ENCODE data around the gene ABCC6. TPM values are rescaled to one million over a fixed set of nuclear protein-coding genes. Genes with fewer than 3 reads are reported as not detected.

Gene ABCC6
- total RNA-seq, 1 experiment from 2014 or later = 0.52 TPM

GRCh38 chr16:16141784-16142396 lies 81.4 kb downstream of the ABCC6 start:
- no peak for DNase-seq (ENCODE audit: low read depth)

- no peak for DNase-seq (ENCODE audit: low read depth)
Observed at GRCh38 chr16:16141141-16141540, 82.2 kb downstream of the ABCC6 start.

GRCh38 chr16:16140537-16140936 lies 82.8 kb downstream of the ABCC6 start:
- DNase-seq (ENCODE audit: low read depth) = no peak

- no peak for DNase-seq (ENCODE audit: low read depth)
Observed at GRCh38 chr16:16139806-16140205, 83.5 kb downstream of the ABCC6 start.

GRCh38 chr16:16139061-16139460 lies 84.2 kb downstream of the ABCC6 start:
- no peak for DNase-seq (ENCODE audit: low read depth)

GRCh38 chr16:16138034-16138635 lies 85.2 kb downstream of the ABCC6 start:
- DNase-seq (ENCODE audit: low read depth) = no peak

GRCh38 chr16:16137110-16137509 lies 86.2 kb downstream of the ABCC6 start:
- DNase-seq (ENCODE audit: low read depth) = no peak

- no peak for DNase-seq (ENCODE audit: low read depth)
Observed at GRCh38 chr16:16136588-16136987, 86.7 kb downstream of the ABCC6 start.

- DNase-seq (ENCODE audit: low read depth) = no peak
Observed at GRCh38 chr16:16133943-16134604, 89.2 kb downstream of the ABCC6 start.

GRCh38 chr16:16131659-16132058 lies 91.6 kb downstream of the ABCC6 start:
- no peak for DNase-seq (ENCODE audit: low read depth)

GRCh38 chr16:16131204-16131603 lies 92.1 kb downstream of the ABCC6 start:
- no peak for DNase-seq (ENCODE audit: low read depth)

GRCh38 chr16:16127469-16128116 lies 95.7 kb downstream of the ABCC6 start:
- DNase-seq (ENCODE audit: low read depth) = peak; percentile 56

- DNase-seq (ENCODE audit: low read depth) = no peak
Observed at GRCh38 chr16:16126896-16127295, 96.4 kb downstream of the ABCC6 start.

GRCh38 chr16:16124974-16125373 lies 98.3 kb downstream of the ABCC6 start:
- DNase-seq (ENCODE audit: low read depth) = no peak

- no peak for DNase-seq (ENCODE audit: low read depth)
Observed at GRCh38 chr16:16124438-16124837, 98.9 kb downstream of the ABCC6 start.

GRCh38 chr16:16122264-16122663 lies 101.0 kb downstream of the ABCC6 start:
- DNase-seq (ENCODE audit: low read depth) = no peak

GRCh38 chr16:16121185-16121727 lies 102.0 kb downstream of the ABCC6 start:
- DNase-seq (ENCODE audit: low read depth) = no peak

GRCh38 chr16:16120382-16121184 lies 102.7 kb downstream of the ABCC6 start:
- DNase-seq (ENCODE audit: low read depth) = no peak

GRCh38 chr16:16120044-16120381 lies 103.3 kb downstream of the ABCC6 start:
- no peak for DNase-seq (ENCODE audit: low read depth)

GRCh38 chr16:16118337-16118736 lies 105.0 kb downstream of the ABCC6 start:
- peak; percentile 23 for DNase-seq (ENCODE audit: low read depth)

- no peak for DNase-seq (ENCODE audit: low read depth)
Observed at GRCh38 chr16:16116841-16117240, 106.5 kb downstream of the ABCC6 start.

- no peak for DNase-seq (ENCODE audit: low read depth)
Observed at GRCh38 chr16:16113076-16113475, 110.2 kb downstream of the ABCC6 start.
